Mesendoderm (in vitro differentiated cells): ENCODE measurements around the gene GBF1.
A peak's percentile ranks its signal among the peaks of the same experiment; 100 is the strongest.

ENCODE experiments used
- DNase-seq: peaks from one replicate; pipeline ENCODE4 v3.0.0; 2013
- H2AK5ac ChIP-seq: 2 replicates; pipeline ENCODE4 v1.6.1; 2013; ENCODE audit warnings: low read length, inconsistent platforms
- H2BK120ac ChIP-seq: 2 replicates; pipeline ENCODE4 v1.6.1; 2013; ENCODE audit warnings: low read depth, mild to moderate bottlenecking, low read length, moderate library complexity, mixed read lengths
- H2BK15ac ChIP-seq: replicated peaks from 2 replicates; pipeline ENCODE4 v1.6.1; 2013; ENCODE audit warnings: low read depth, mild to moderate bottlenecking, moderate library complexity
- H2BK5ac ChIP-seq: 2 replicates; pipeline ENCODE4 v1.6.1; 2013; ENCODE audit warnings: low read length, inconsistent platforms
- H3K18ac ChIP-seq: 2 replicates; pipeline ENCODE4 v1.6.1; 2013; ENCODE audit warnings: mild to moderate bottlenecking, low read length, mixed read lengths
- H3K23ac ChIP-seq: one replicate; pipeline ENCODE4 v1.6.1; 2013; ENCODE audit warnings: low read length
- H3K27ac ChIP-seq: 2 replicates; pipeline ENCODE4 v1.5.1; 2013; ENCODE audit warnings: low read depth, mild to moderate bottlenecking, inconsistent platforms, low read length, moderate library complexity
- H3K27me3 ChIP-seq: 2 replicates; pipeline ENCODE4 v1.6.1; 2013; ENCODE audit warnings: low read length, control low read depth, mild to moderate bottlenecking, inconsistent platforms; ENCODE audit not compliant: insufficient read depth, poor library complexity
- H3K36me3 ChIP-seq: 2 replicates; pipeline ENCODE4 v1.6.1; 2013; ENCODE audit warnings: low read length, inconsistent platforms; ENCODE audit not compliant: control insufficient read depth, insufficient read depth
- H3K4ac ChIP-seq: one replicate; pipeline ENCODE4 v1.6.1; 2013; ENCODE audit warnings: low read depth, mild to moderate bottlenecking, low read length, moderate library complexity
- H3K4me1 ChIP-seq: 2 replicates; pipeline ENCODE4 v1.6.1; 2013; ENCODE audit warnings: low read depth, low read length, inconsistent platforms; ENCODE audit not compliant: control insufficient read depth
- H3K4me2 ChIP-seq: 2 replicates; pipeline ENCODE4 v1.6.1; 2013; ENCODE audit warnings: low read length
- H3K4me3 ChIP-seq: 2 replicates; pipeline ENCODE4 v1.5.1; 2013; ENCODE audit warnings: mild to moderate bottlenecking, low read length
- H3K56ac ChIP-seq: one replicate; pipeline ENCODE4 v1.6.1; 2013; ENCODE audit warnings: low read length
- H3K79me1 ChIP-seq: 2 replicates; pipeline ENCODE4 v1.6.1; 2013; ENCODE audit warnings: low read length, inconsistent platforms
- H3K79me2 ChIP-seq: 2 replicates; pipeline ENCODE4 v1.6.1; 2013; ENCODE audit warnings: mild to moderate bottlenecking, low read length; ENCODE audit not compliant: control insufficient read depth, insufficient read depth
- H3K9ac ChIP-seq: 2 replicates; pipeline ENCODE4 v1.6.1; 2013; ENCODE audit warnings: low read length, inconsistent platforms
- H4K5ac ChIP-seq: one replicate; pipeline ENCODE4 v1.6.1; 2013; ENCODE audit warnings: low read length
- H4K8ac ChIP-seq: one replicate; pipeline ENCODE4 v1.6.1; 2013; ENCODE audit warnings: low read depth, mild to moderate bottlenecking, control low read depth, low read length, moderate library complexity
- WGBS: extraction: QIAGEN DNeasy Blood & Tissue Kit; methylation state at CpG from one replicate; pipeline ENCODE4 v1.1.7; 2013; ENCODE audit warnings: low lambda C conversion rate, missing lambda C conversion rate; ENCODE audit not compliant: insufficient coverage; ENCODE audit errors: extremely low coverage; 5-methylcytosine and 5-hydroxymethylcytosine counted together

Gene GBF1

GRCh38 chr10:102327641-102328040 is 82.3 kb downstream of the GBF1 start:
- H3K4ac ChIP-seq: no peak overlapping the region
- no peak overlapping the region for H4K8ac ChIP-seq
- no peak overlapping the region for H3K18ac ChIP-seq
- no peak overlapping the region for H4K5ac ChIP-seq
- no peak overlapping the region for H3K4me3 ChIP-seq
- H3K79me2 ChIP-seq: no peaks in the 10 kb centered on the region
- no peak overlapping the region for H3K4me2 ChIP-seq
- H2BK120ac ChIP-seq: no peak overlapping the region
- H3K79me1 ChIP-seq: no peaks in the 10 kb centered on the region
- no peak overlapping the region for H3K9ac ChIP-seq
- no peak overlapping the region for H2BK5ac ChIP-seq
- WGBS: no CpG with 5 or more reads among the region's 2 CpGs
- DNase-seq: no peak
- H2BK15ac ChIP-seq: no peak overlapping the region
- no peak overlapping the region for H3K27ac ChIP-seq
- H3K23ac ChIP-seq: no peak overlapping the region
- H3K56ac ChIP-seq: no peak overlapping the region
- no peaks in the 10 kb centered on the region for H3K27me3 ChIP-seq
- no peaks in the 10 kb centered on the region for H3K4me1 ChIP-seq
- H3K36me3 ChIP-seq: no peaks in the 10 kb centered on the region
- no peak overlapping the region for H2AK5ac ChIP-seq

- Histone ChIP-seq H3K56ac (no peak overlapping the region), H3K4me3 (no peak overlapping the region), H4K8ac (no peak overlapping the region), H3K4me1 (no peaks in the 10 kb centered on the region), H3K9ac (no peak overlapping the region), H3K27ac (no peak overlapping the region), H3K27me3 (no peaks in the 10 kb centered on the region), H3K4ac (no peak overlapping the region), H2BK5ac (no peak overlapping the region), H2AK5ac (no peak overlapping the region), H3K23ac (no peak overlapping the region), H4K5ac (no peak overlapping the region), H3K36me3 (no peaks in the 10 kb centered on the region), H3K4me2 (no peak overlapping the region), H3K79me2 (no peaks in the 10 kb centered on the region), H2BK120ac (no peak overlapping the region), H2BK15ac (no peak overlapping the region), H3K18ac (no peak overlapping the region), H3K79me1 (no peaks in the 10 kb centered on the region)
- no peak for DNase-seq
Observed at GRCh38 chr10:102332772-102333171, 87.4 kb downstream of the GBF1 start.

- Histone ChIP-seq H3K4me3 (no peak overlapping the region), H3K18ac (no peak overlapping the region), H2BK120ac (no peak overlapping the region), H3K4me2 (no peak overlapping the region), H3K79me1 (no peaks in the 10 kb centered on the region), H3K27me3 (no peaks in the 10 kb centered on the region), H2BK5ac (no peak overlapping the region), H3K36me3 (no peaks in the 10 kb centered on the region), H3K79me2 (no peaks in the 10 kb centered on the region), H3K9ac (no peak overlapping the region), H3K56ac (no peak overlapping the region), H3K4ac (no peak overlapping the region), H2BK15ac (no peak overlapping the region), H3K27ac (peak overlapping the region; percentile 28), H4K8ac (no peak overlapping the region), H2AK5ac (no peak overlapping the region), H4K5ac (no peak overlapping the region), H3K23ac (no peak overlapping the region), H3K4me1 (no peaks in the 10 kb centered on the region)
- no CpG with 5 or more reads among the region's 4 CpGs for WGBS
- DNase-seq: peak; percentile 86
Observed at GRCh38 chr10:102334101-102334500, 88.8 kb downstream of the GBF1 start.

- Histone ChIP-seq H3K79me2 (no peaks in the 10 kb centered on the region), H3K79me1 (no peaks in the 10 kb centered on the region), H3K4me1 (no peaks in the 10 kb centered on the region), H3K36me3 (no peaks in the 10 kb centered on the region), H4K5ac (no peak overlapping the region), H4K8ac (no peak overlapping the region), H3K18ac (no peak overlapping the region), H3K4me3 (no peak overlapping the region), H3K9ac (no peak overlapping the region), H3K27ac (no peak overlapping the region), H2BK5ac (no peak overlapping the region), H3K23ac (no peak overlapping the region), H3K4ac (no peak overlapping the region), H3K56ac (no peak overlapping the region), H2BK15ac (no peak overlapping the region), H2AK5ac (no peak overlapping the region), H3K4me2 (no peak overlapping the region), H3K27me3 (no peaks in the 10 kb centered on the region), H2BK120ac (no peak overlapping the region)
- no CpG with 5 or more reads among the region's 3 CpGs for WGBS
- DNase-seq: no peak
Observed at GRCh38 chr10:102335184-102335583, 89.9 kb downstream of the GBF1 start.

- no peak overlapping the region for H2BK120ac ChIP-seq
- peaks cover 3% of the 10 kb centered on the region for H3K4me1 ChIP-seq
- no peak overlapping the region for H4K8ac ChIP-seq
- no peak overlapping the region for H3K23ac ChIP-seq
- H3K4ac ChIP-seq: no peak overlapping the region
- no peaks in the 10 kb centered on the region for H3K79me2 ChIP-seq
- H2BK5ac ChIP-seq: no peak overlapping the region
- peaks cover 4% of the 10 kb centered on the region for H3K36me3 ChIP-seq
- no peak overlapping the region for H3K27ac ChIP-seq
- no peak overlapping the region for H3K4me3 ChIP-seq
- H4K5ac ChIP-seq: no peak overlapping the region
- H2BK15ac ChIP-seq: no peak overlapping the region
- no peak overlapping the region for H3K18ac ChIP-seq
- H2AK5ac ChIP-seq: no peak overlapping the region
- no CpG with 5 or more reads among the region's 2 CpGs for WGBS
- no peak overlapping the region for H3K4me2 ChIP-seq
- DNase-seq: no peak
- no peaks in the 10 kb centered on the region for H3K79me1 ChIP-seq
- no peak overlapping the region for H3K56ac ChIP-seq
- H3K9ac ChIP-seq: no peak overlapping the region
- H3K27me3 ChIP-seq: no peaks in the 10 kb centered on the region
Observed at GRCh38 chr10:102341038-102341688, 95.8 kb downstream of the GBF1 start.

GRCh38 chr10:102342458-102342857 is 97.1 kb downstream of the GBF1 start:
- Histone ChIP-seq H3K4me2 (no peak overlapping the region), H3K79me2 (no peaks in the 10 kb centered on the region), H4K5ac (no peak overlapping the region), H3K27me3 (no peaks in the 10 kb centered on the region), H2BK120ac (no peak overlapping the region), H3K79me1 (no peaks in the 10 kb centered on the region), H3K23ac (no peak overlapping the region), H3K56ac (no peak overlapping the region), H3K4me1 (peaks cover 3% of the 10 kb centered on the region), H4K8ac (no peak overlapping the region), H2AK5ac (no peak overlapping the region), H2BK5ac (no peak overlapping the region), H3K4ac (no peak overlapping the region), H3K9ac (no peak overlapping the region), H2BK15ac (no peak overlapping the region), H3K36me3 (peaks cover 4% of the 10 kb centered on the region), H3K18ac (peak overlapping the region; percentile 39), H3K27ac (peak overlapping the region; percentile 19), H3K4me3 (no peak overlapping the region)
- WGBS: no CpG with 5 or more reads among the region's 2 CpGs
- peak; percentile 48 for DNase-seq
